ENCODE data around the gene TRAPPC2L. TPM values are rescaled to one million over a fixed set of nuclear protein-coding genes. Genes with fewer than 3 reads are reported as not detected.

Gene TRAPPC2L
- total RNA-seq, 1 donor from 2014 or later: 29.2 TPM

GRCh38 chr16:88838566-88838965, 18.4 kb upstream of the TRAPPC2L start:
- H3K27me3 ChIP-seq (ENCODE audit: control insufficient read depth in 3 of 3, insufficient read depth in 3 of 3, low read length in 3 of 3): no peaks in the 10 kb centered on the region
- H3K27ac ChIP-seq (ENCODE audit: low read depth, low read length): no peak overlapping the region
- no peaks in the 10 kb centered on the region for H3K4me1 ChIP-seq (ENCODE audit: control insufficient read depth in 3 of 3, insufficient read depth in 3 of 3, low read length in 3 of 3)
- H3K4me3 ChIP-seq (ENCODE audit: low read length in 3 of 3): no peak overlapping the region
- no peak overlapping the region for H3K9ac ChIP-seq (ENCODE audit: low read depth in 1 of 3, low read length in 3 of 3)
- no peaks in the 10 kb centered on the region for H3K9me3 ChIP-seq (ENCODE audit: control insufficient read depth in 3 of 3, low read length in 3 of 3)
- H3K36me3 ChIP-seq (ENCODE audit: control insufficient read depth in 3 of 3, insufficient read depth in 3 of 3, low read length in 3 of 3): peaks cover 20 to 30% (median 21%) of the 10 kb centered on the region in 3 donors

DNA sequence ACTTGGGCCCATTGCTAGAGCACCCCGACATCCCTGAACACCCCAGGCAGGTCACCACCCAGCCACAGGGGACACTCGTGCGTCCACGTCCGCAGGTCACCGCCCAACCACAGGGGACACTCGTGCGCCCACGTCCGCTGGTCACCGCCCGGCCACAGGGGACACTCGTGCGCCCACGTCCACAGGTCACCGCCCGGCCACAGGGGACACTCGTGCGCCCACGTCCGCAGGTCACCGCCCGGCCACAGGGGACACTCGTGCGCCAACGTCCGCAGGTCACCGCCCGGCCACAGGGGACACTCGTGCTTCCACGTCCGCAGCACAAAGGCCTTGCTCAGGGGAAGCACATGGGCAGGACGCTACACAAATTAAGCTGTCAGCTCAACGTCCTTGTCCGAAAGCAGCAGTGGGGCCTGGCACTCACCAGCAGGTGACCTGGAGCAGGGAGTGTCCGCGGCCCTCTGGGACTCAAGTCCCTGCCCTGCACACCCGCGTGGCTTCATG, 17.8 kb upstream of the TRAPPC2L start:
- Histone ChIP-seq H3K36me3 (ENCODE audit: control insufficient read depth in 3 of 3, insufficient read depth in 3 of 3, low read length in 3 of 3) (peaks cover 20 to 30% (median 21%) of the 10 kb centered on the region in 3 donors), H3K4me3 (ENCODE audit: low read length in 3 of 3) (no peak overlapping the region), H3K9me3 (ENCODE audit: control insufficient read depth in 3 of 3, low read length in 3 of 3) (no peaks in the 10 kb centered on the region), H3K27ac (ENCODE audit: low read depth, low read length) (no peak overlapping the region), H3K27me3 (ENCODE audit: control insufficient read depth in 3 of 3, insufficient read depth in 3 of 3, low read length in 3 of 3) (no peaks in the 10 kb centered on the region), H3K4me1 (ENCODE audit: control insufficient read depth in 3 of 3, insufficient read depth in 3 of 3, low read length in 3 of 3) (no peaks in the 10 kb centered on the region), H3K9ac (ENCODE audit: low read depth in 1 of 3, low read length in 3 of 3) (no peak overlapping the region)

DNA sequence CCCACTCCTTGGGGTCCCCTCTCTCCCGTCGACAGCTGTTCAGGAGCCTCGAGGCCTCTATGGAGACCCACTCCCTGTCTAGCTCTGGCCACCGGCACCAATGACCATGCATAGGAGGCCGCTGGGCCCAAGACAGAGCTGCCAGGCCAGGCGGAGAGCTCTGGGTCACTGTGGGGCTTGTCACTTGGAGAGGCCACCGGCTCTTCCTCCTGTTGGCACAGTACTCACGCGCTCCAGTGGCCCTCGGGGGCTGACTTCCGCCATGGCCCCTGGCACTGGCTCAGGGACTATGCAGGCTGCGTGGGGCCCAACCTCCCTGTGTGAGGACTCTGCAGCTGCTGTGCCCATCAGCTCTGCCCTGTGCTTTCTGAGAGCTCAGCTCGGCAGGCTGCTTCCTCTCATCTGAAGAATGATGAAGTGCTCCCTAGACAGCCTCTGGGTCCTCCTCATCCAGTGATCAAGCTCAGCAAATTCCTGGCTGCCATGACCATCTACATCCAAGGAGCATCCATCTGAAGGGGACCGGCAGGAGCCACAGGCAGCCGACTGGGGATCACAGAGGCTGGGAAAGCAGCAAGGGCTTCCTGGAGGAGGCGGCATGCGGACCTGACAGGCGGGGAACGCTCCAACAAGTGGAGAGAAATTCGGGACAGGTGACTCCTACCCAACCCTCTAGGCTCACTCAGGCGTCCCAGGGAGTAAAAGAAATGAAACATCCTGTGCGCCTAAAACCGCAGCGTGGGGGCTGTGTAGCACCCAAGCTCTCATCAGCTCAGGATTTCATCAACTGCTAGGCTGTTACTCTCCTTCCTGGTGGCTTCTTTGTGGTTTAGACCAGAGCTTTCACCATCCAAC, 17.0 kb upstream of the TRAPPC2L start:
- Histone ChIP-seq H3K4me1 (ENCODE audit: control insufficient read depth in 3 of 3, insufficient read depth in 3 of 3, low read length in 3 of 3) (no peaks in the 10 kb centered on the region), H3K36me3 (ENCODE audit: control insufficient read depth in 3 of 3, insufficient read depth in 3 of 3, low read length in 3 of 3) (peaks cover 18 to 29% (median 18%) of the 10 kb centered on the region in 3 donors), H3K9me3 (ENCODE audit: control insufficient read depth in 3 of 3, low read length in 3 of 3) (no peaks in the 10 kb centered on the region), H3K9ac (ENCODE audit: low read depth in 1 of 3, low read length in 3 of 3) (no peak overlapping the region), H3K27ac (ENCODE audit: low read depth, low read length) (no peak overlapping the region), H3K27me3 (ENCODE audit: control insufficient read depth in 3 of 3, insufficient read depth in 3 of 3, low read length in 3 of 3) (no peaks in the 10 kb centered on the region), H3K4me3 (ENCODE audit: low read length in 3 of 3) (no peak overlapping the region)

GRCh38 chr16:88840600-88841215, 16.2 kb upstream of the TRAPPC2L start:
- H3K27me3 ChIP-seq (ENCODE audit: control insufficient read depth in 3 of 3, insufficient read depth in 3 of 3, low read length in 3 of 3): no peaks in the 10 kb centered on the region
- peaks cover 13 to 22% (median 14%) of the 10 kb centered on the region in 3 donors for H3K36me3 ChIP-seq (ENCODE audit: control insufficient read depth in 3 of 3, insufficient read depth in 3 of 3, low read length in 3 of 3)
- H3K9ac ChIP-seq (ENCODE audit: low read depth in 1 of 3, low read length in 3 of 3): no peak overlapping the region
- H3K4me1 ChIP-seq (ENCODE audit: control insufficient read depth in 3 of 3, insufficient read depth in 3 of 3, low read length in 3 of 3): no peaks in the 10 kb centered on the region
- H3K27ac ChIP-seq (ENCODE audit: low read depth, low read length): no peak overlapping the region
- H3K9me3 ChIP-seq (ENCODE audit: control insufficient read depth in 3 of 3, low read length in 3 of 3): no peaks in the 10 kb centered on the region
- no peak overlapping the region for H3K4me3 ChIP-seq (ENCODE audit: low read length in 3 of 3)

- Histone ChIP-seq H3K27me3 (ENCODE audit: control insufficient read depth in 3 of 3, insufficient read depth in 3 of 3, low read length in 3 of 3) (no peaks in the 10 kb centered on the region), H3K4me1 (ENCODE audit: control insufficient read depth in 3 of 3, insufficient read depth in 3 of 3, low read length in 3 of 3) (no peaks in the 10 kb centered on the region), H3K27ac (ENCODE audit: low read depth, low read length) (no peak overlapping the region), H3K9ac (ENCODE audit: low read depth in 1 of 3, low read length in 3 of 3) (no peak overlapping the region), H3K4me3 (ENCODE audit: low read length in 3 of 3) (no peak overlapping the region), H3K36me3 (ENCODE audit: control insufficient read depth in 3 of 3, insufficient read depth in 3 of 3, low read length in 3 of 3) (peaks cover 13 to 17% (median 14%) of the 10 kb centered on the region in 3 donors), H3K9me3 (ENCODE audit: control insufficient read depth in 3 of 3, low read length in 3 of 3) (no peaks in the 10 kb centered on the region)
These were observed 15.2 kb upstream of the TRAPPC2L start for GRCh38 chr16:88841521-88842307.

DNA sequence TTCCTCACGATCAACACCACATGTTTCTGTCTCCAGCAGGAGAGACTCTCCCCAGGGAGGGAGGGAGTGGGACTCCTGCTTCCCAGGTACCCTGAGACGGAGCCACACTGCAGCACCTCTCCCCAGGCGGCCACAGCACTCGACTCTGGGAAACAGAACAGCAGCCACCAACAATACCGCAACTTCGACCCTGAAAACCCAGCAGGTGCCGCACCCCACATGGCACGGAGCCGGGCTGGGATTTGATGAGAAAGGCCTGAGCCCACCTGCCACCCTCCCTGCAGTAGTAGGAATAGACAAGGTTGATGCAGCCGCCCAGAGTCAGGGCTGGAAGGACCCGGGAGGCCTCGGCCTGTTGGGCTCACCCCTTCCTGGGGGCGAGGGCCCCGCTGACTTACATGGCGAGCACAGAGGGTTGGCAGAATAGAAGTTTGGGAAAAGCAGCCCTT, 14.6 kb upstream of the TRAPPC2L start:
- Histone ChIP-seq H3K27ac (ENCODE audit: low read depth, low read length) (no peak overlapping the region), H3K27me3 (ENCODE audit: control insufficient read depth in 3 of 3, insufficient read depth in 3 of 3, low read length in 3 of 3) (no peaks in the 10 kb centered on the region), H3K4me1 (ENCODE audit: control insufficient read depth in 3 of 3, insufficient read depth in 3 of 3, low read length in 3 of 3) (no peaks in the 10 kb centered on the region), H3K36me3 (ENCODE audit: control insufficient read depth in 3 of 3, insufficient read depth in 3 of 3, low read length in 3 of 3) (peaks cover 13 to 17% (median 14%) of the 10 kb centered on the region in 3 donors), H3K9ac (ENCODE audit: low read depth in 1 of 3, low read length in 3 of 3) (no peak overlapping the region), H3K9me3 (ENCODE audit: control insufficient read depth in 3 of 3, low read length in 3 of 3) (no peaks in the 10 kb centered on the region), H3K4me3 (ENCODE audit: low read length in 3 of 3) (no peak overlapping the region)

DNA sequence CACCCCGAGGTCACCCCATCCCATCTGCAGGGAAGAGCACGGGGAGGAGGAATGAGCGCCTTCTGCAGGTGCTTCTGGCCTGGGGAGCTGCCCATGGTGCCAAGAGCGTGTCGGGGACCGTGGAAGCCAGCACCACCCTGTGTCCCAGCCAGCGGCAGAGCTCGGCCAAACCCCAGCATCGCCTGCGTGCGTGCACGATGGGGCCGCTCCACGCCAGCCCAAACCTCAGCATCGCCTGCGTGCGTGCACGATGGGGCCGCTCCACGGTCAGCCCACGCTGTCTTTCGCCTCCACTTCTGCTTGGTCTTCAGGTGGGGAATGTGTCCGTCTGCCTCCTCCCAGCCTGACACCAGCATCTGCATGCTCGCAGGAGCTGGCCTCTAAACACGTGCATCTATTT, 14.1 kb upstream of the TRAPPC2L start:
- peaks cover 14 to 17% (median 14%) of the 10 kb centered on the region in 3 donors for H3K36me3 ChIP-seq (ENCODE audit: control insufficient read depth in 3 of 3, insufficient read depth in 3 of 3, low read length in 3 of 3)

GRCh38 chr16:88843256-88843655, 13.7 kb upstream of the TRAPPC2L start:
- H3K36me3 ChIP-seq (ENCODE audit: control insufficient read depth in 3 of 3, insufficient read depth in 3 of 3, low read length in 3 of 3): peaks cover 14 to 17% (median 14%) of the 10 kb centered on the region in 3 donors
- H3K9me3 ChIP-seq (ENCODE audit: control insufficient read depth in 3 of 3, low read length in 3 of 3): no peaks in the 10 kb centered on the region
- H3K4me3 ChIP-seq (ENCODE audit: low read length in 3 of 3): no peak overlapping the region
- no peaks in the 10 kb centered on the region for H3K27me3 ChIP-seq (ENCODE audit: control insufficient read depth in 3 of 3, insufficient read depth in 3 of 3, low read length in 3 of 3)
- no peak overlapping the region for H3K27ac ChIP-seq (ENCODE audit: low read depth, low read length)
- H3K9ac ChIP-seq (ENCODE audit: low read depth in 1 of 3, low read length in 3 of 3): no peak overlapping the region
- H3K4me1 ChIP-seq (ENCODE audit: control insufficient read depth in 3 of 3, insufficient read depth in 3 of 3, low read length in 3 of 3): no peaks in the 10 kb centered on the region

More for the DNA sequence above, 14.1 kb upstream of the TRAPPC2L start:
- H3K27ac ChIP-seq (ENCODE audit: low read depth, low read length): no peak overlapping the region
- no peaks in the 10 kb centered on the region for H3K9me3 ChIP-seq (ENCODE audit: control insufficient read depth in 3 of 3, low read length in 3 of 3)
- no peaks in the 10 kb centered on the region for H3K27me3 ChIP-seq (ENCODE audit: control insufficient read depth in 3 of 3, insufficient read depth in 3 of 3, low read length in 3 of 3)
- no peak overlapping the region for H3K4me3 ChIP-seq (ENCODE audit: low read length in 3 of 3)
- H3K9ac ChIP-seq (ENCODE audit: low read depth in 1 of 3, low read length in 3 of 3): no peak overlapping the region
- H3K4me1 ChIP-seq (ENCODE audit: control insufficient read depth in 3 of 3, insufficient read depth in 3 of 3, low read length in 3 of 3): no peaks in the 10 kb centered on the region

- no peak overlapping the region for H3K9ac ChIP-seq (ENCODE audit: low read depth in 1 of 3, low read length in 3 of 3)
- no peaks in the 10 kb centered on the region for H3K9me3 ChIP-seq (ENCODE audit: control insufficient read depth in 3 of 3, low read length in 3 of 3)
- no peak overlapping the region for H3K27ac ChIP-seq (ENCODE audit: low read depth, low read length)
- peaks cover 9 to 12% (median 10%) of the 10 kb centered on the region in 3 donors for H3K36me3 ChIP-seq (ENCODE audit: control insufficient read depth in 3 of 3, insufficient read depth in 3 of 3, low read length in 3 of 3)
- no peaks in the 10 kb centered on the region for H3K27me3 ChIP-seq (ENCODE audit: control insufficient read depth in 3 of 3, insufficient read depth in 3 of 3, low read length in 3 of 3)
- no peaks in the 10 kb centered on the region for H3K4me1 ChIP-seq (ENCODE audit: control insufficient read depth in 3 of 3, insufficient read depth in 3 of 3, low read length in 3 of 3)
- no peak overlapping the region for H3K4me3 ChIP-seq (ENCODE audit: low read length in 3 of 3)
These were observed 12.4 kb upstream of the TRAPPC2L start for GRCh38 chr16:88844419-88845036.
